ENCODE results near the gene TCAIM. TPM values are rescaled to one million over a fixed set of nuclear protein-coding genes. Genes with fewer than 3 reads are reported as not detected.

The TCAIM gene
- polyA plus RNA-seq, 1 donor (not counting 4 experiments of a cell fraction or from before 2014, with no cell fraction given) = 28.0 TPM

- H2AFZ ChIP-seq (ENCODE audit: control insufficient read depth, low read length) = no peak overlapping the region
- TF ChIP-seq CTCF (optimal IDR thresholded peaks at IDR 0.05 in 1 of 3, IDR thresholded peaks at IDR 0.05 in 1 of 3, conservative IDR thresholded peaks at IDR 0.05 in 1 of 3; ENCODE audit: extremely low read depth in 1 of 3, insufficient read depth in 2 of 3, low read length in 3 of 3) = no peak
- TF ChIP-seq EZH2 (IDR thresholded peaks at IDR 0.05; ENCODE audit: low read length) = no peak
- FAIRE-seq (no peak), DNase-seq (ENCODE audit: low read depth, low spot score) (no peak)
- H3K79me2 ChIP-seq (ENCODE audit: control insufficient read depth, insufficient read depth, low read length) = no peaks in the 10 kb centered on the region
- H3K9me3 ChIP-seq (ENCODE audit: control insufficient read depth, low read depth, low read length) = no peaks in the 10 kb centered on the region
- no peaks in the 10 kb centered on the region for H3K9me1 ChIP-seq (ENCODE audit: control insufficient read depth, extremely low read depth, insufficient read depth, low read length)
- H3K27ac ChIP-seq (ENCODE audit: control insufficient read depth, insufficient read depth, low read length) = no peak overlapping the region
- H3K4me1 ChIP-seq (ENCODE audit: control insufficient read depth, extremely low read depth, insufficient read depth, low read length) = no peaks in the 10 kb centered on the region
- no peak overlapping the region for H3K4me2 ChIP-seq (ENCODE audit: control insufficient read depth, extremely low read depth, insufficient read depth, low read depth, low read length)
- no peaks in the 10 kb centered on the region for H4K20me1 ChIP-seq (ENCODE audit: control insufficient read depth, extremely low read depth, insufficient read depth, low read length)
- no peak overlapping the region for H3K9ac ChIP-seq (ENCODE audit: control insufficient read depth, extremely low read depth, insufficient read depth, low read length)
- peaks cover 6 to 10% of the 10 kb centered on the region in 2 experiments for H3K36me3 ChIP-seq (ENCODE audit: control insufficient read depth in 2 of 2, extremely low read depth in 1 of 2, insufficient read depth in 2 of 2, low read length in 2 of 2)
- no peak overlapping the region for H3K4me3 ChIP-seq (ENCODE audit: control insufficient read depth in 2 of 3, extremely low read depth in 1 of 3, insufficient read depth in 2 of 3, low read depth in 1 of 3, low read length in 3 of 3)
- no peaks in the 10 kb centered on the region for H3K27me3 ChIP-seq (ENCODE audit: control insufficient read depth, extremely low read depth, insufficient read depth, low read length)
- dilution Hi-C loops (cut with MboI; ENCODE audit: extremely low pct_ligation_motif_present, low sequenced_read_pairs) = no loop called here
These were observed 64.0 kb downstream of the TCAIM start for GRCh38 chr3:44402548-44402947.

GRCh38 chr3:44409640-44410410 lies 71.3 kb downstream of the TCAIM start:
- H2AFZ ChIP-seq (ENCODE audit: control insufficient read depth, low read length) = no peak overlapping the region
- DNase-seq (ENCODE audit: low read depth, low spot score) = no peak
- H3K79me2 ChIP-seq (ENCODE audit: control insufficient read depth, insufficient read depth, low read length) = no peaks in the 10 kb centered on the region
- H4K20me1 ChIP-seq (ENCODE audit: control insufficient read depth, extremely low read depth, insufficient read depth, low read length) = no peaks in the 10 kb centered on the region
- no peaks in the 10 kb centered on the region for H3K9me1 ChIP-seq (ENCODE audit: control insufficient read depth, extremely low read depth, insufficient read depth, low read length)
- H3K27ac ChIP-seq (ENCODE audit: control insufficient read depth, insufficient read depth, low read length) = no peak overlapping the region
- no peak overlapping the region for H3K4me2 ChIP-seq (ENCODE audit: control insufficient read depth, extremely low read depth, insufficient read depth, low read depth, low read length)
- H3K27me3 ChIP-seq (ENCODE audit: control insufficient read depth, extremely low read depth, insufficient read depth, low read length) = no peaks in the 10 kb centered on the region
- TF ChIP-seq EZH2 (IDR thresholded peaks at IDR 0.05; ENCODE audit: low read length) (no peak), CTCF (optimal IDR thresholded peaks at IDR 0.05 in 1 of 3, IDR thresholded peaks at IDR 0.05 in 1 of 3, conservative IDR thresholded peaks at IDR 0.05 in 1 of 3; ENCODE audit: extremely low read depth in 1 of 3, insufficient read depth in 2 of 3, low read length in 3 of 3) (no peak)
- no peaks in the 10 kb centered on the region for H3K9me3 ChIP-seq (ENCODE audit: control insufficient read depth, low read depth, low read length)
- dilution Hi-C loops (cut with MboI; ENCODE audit: extremely low pct_ligation_motif_present, low sequenced_read_pairs) = no loop called here
- no peak overlapping the region for H3K9ac ChIP-seq (ENCODE audit: control insufficient read depth, extremely low read depth, insufficient read depth, low read length)
- H3K4me3 ChIP-seq (ENCODE audit: control insufficient read depth in 2 of 3, extremely low read depth in 1 of 3, insufficient read depth in 2 of 3, low read depth in 1 of 3, low read length in 3 of 3) = no peak overlapping the region
- H3K36me3 ChIP-seq (ENCODE audit: control insufficient read depth in 2 of 2, extremely low read depth in 1 of 2, insufficient read depth in 2 of 2, low read length in 2 of 2) = peaks cover 0 to 3% of the 10 kb centered on the region in 2 experiments
- H3K4me1 ChIP-seq (ENCODE audit: control insufficient read depth, extremely low read depth, insufficient read depth, low read length) = no peaks in the 10 kb centered on the region
- no peak for FAIRE-seq
